Nasal cavity respiratory epithelium epithelial cell of viscerocranial mucosa (primary cell): ENCODE measurements around the gene RRN3. TPM values are rescaled to one million over a fixed set of nuclear protein-coding genes. Genes with fewer than 3 reads are reported as not detected.

Experiments used
- total RNA-seq: library from RNA; depleted of rRNA; stranded (reverse); fragments of >200 nt; gene quantifications from 2 replicates; pipeline ENCODE4 v1.2.3, GENCODE V29; 2014

The RRN3 gene
- 72.4 and 78.6 TPM in 2 replicates for total RNA-seq

GRCh38 chr16:15093955-15094827 is at the start of gene RRN3:
Gene RRN3, minus strand, starts transcription at chr16:15094272. Its CDS starts 39 bp downstream, at chr16:15094233.

Other genes with a start within 250 kb of the RRN3 start
- 40.7 and 115 TPM in 2 replicates for gene NPIPA1, start 156.8 kb downstream of the RRN3 start, total RNA-seq
- 77.9 and 110 TPM in 2 replicates for gene PDXDC1, start 119.2 kb downstream of the RRN3 start, total RNA-seq
- gene NTAN1, start 38.2 kb downstream of the RRN3 start, total RNA-seq: 23.9 and 52.0 TPM in 2 replicates